H1 (cell line): ENCODE measurements around the gene NOTCH2. TPM values are rescaled to one million over a fixed set of nuclear protein-coding genes. Genes with fewer than 3 reads are reported as not detected.
"Not testable (repeated sequence)": the region's sequence is repeated elsewhere in the genome, so short reads cannot be mapped to it uniquely, and the experiment has no call there.

ENCODE experiments used
- CTCF ChIA-PET: fragments of 300-600 bp; sonication (Branson Sonifier 250); formaldehyde crosslinking; loops from one replicate; lab custom pipeline; 2021; ENCODE audit not compliant: partially characterized antibody; lab: Charles Lee
- POLR2A ChIA-PET: fragments of 300-600 bp; sonication (Branson Sonifier 250); formaldehyde crosslinking; loops from one replicate; lab custom pipeline; 2021; ENCODE audit warnings: inconsistent platforms; ENCODE audit not compliant: partially characterized antibody; lab: Charles Lee
- DNase-seq, 2 experiments: peaks; one replicate each; pipeline versions ENCODE4 v3.0.0 to v3.0.0-alpha.2; 2010 to 2022; ENCODE audit warnings: low spot score in 2 of 2, low read depth in 1 of 2, mixed read lengths in 1 of 2
- FAIRE-seq: peaks from 2 replicates; lab custom pipeline; 2011; peaks lifted over from hg19 to GRCh38; lab: Jason Lieb, UNC
- H2AFZ ChIP-seq: 2 replicates; pipeline ENCODE4 v1.8.1; 2012; ENCODE audit warnings: low read length, inconsistent platforms
- H2AK5ac ChIP-seq: 2 replicates; pipeline ENCODE4 v1.6.1; 2013; ENCODE audit warnings: low read depth, low read length
- H2BK120ac ChIP-seq: replicated peaks from 2 replicates; pipeline ENCODE3; 2013; ENCODE audit warnings: low read depth, low read length, inconsistent platforms
- H2BK12ac ChIP-seq: 2 replicates; pipeline ENCODE4 v1.6.1; 2013; ENCODE audit warnings: low read depth, low read length
- H2BK15ac ChIP-seq: 2 replicates; pipeline ENCODE4 v1.6.1; 2013; ENCODE audit warnings: low read length
- H2BK20ac ChIP-seq: 2 replicates; pipeline ENCODE4 v1.6.1; 2013; ENCODE audit warnings: low read length
- H2BK5ac ChIP-seq: 2 replicates; pipeline ENCODE4 v1.6.1; 2013; ENCODE audit warnings: low read depth, low read length
- H3K14ac ChIP-seq: 2 replicates; pipeline ENCODE4 v1.6.1; 2013; ENCODE audit warnings: inconsistent platforms; ENCODE audit not compliant: insufficient read length
- H3K18ac ChIP-seq: 2 replicates; pipeline ENCODE4 v1.6.1; 2013; ENCODE audit warnings: low read length; ENCODE audit errors: extremely low read depth
- H3K23ac ChIP-seq: 2 replicates; pipeline ENCODE4 v1.6.1; 2013; ENCODE audit warnings: inconsistent platforms; ENCODE audit not compliant: insufficient read length
- H3K23me2 ChIP-seq: 2 replicates; pipeline ENCODE4 v1.6.1; 2013; ENCODE audit warnings: low read depth, low read length
- H3K27ac ChIP-seq: 2 replicates; pipeline ENCODE4 v1.6.1; 2011; ENCODE audit warnings: low read depth, low read length, inconsistent platforms
- H3K27me3 ChIP-seq, 4 experiments: replicated peaks in 1 of 4; 1 replicate in 1 of 4; 2 replicates in 3 of 4; pipeline versions ENCODE4 v1.6.1 to v1.8.1; 2011 to 2013; ENCODE audit warnings: low read length in 3 of 4, mild to moderate bottlenecking in 3 of 4, inconsistent platforms in 2 of 4, mixed read lengths in 2 of 4, moderate library complexity in 1 of 4; ENCODE audit not compliant: control insufficient read depth in 3 of 4, insufficient read depth in 3 of 4; ENCODE audit errors: extremely low read depth in 1 of 4
- H3K36me3 ChIP-seq, 4 experiments: 2 replicates each; pipeline versions ENCODE4 v1.6.1 to v1.8.1; 2011 to 2013; ENCODE audit warnings: mild to moderate bottlenecking in 4 of 4, low read length in 3 of 4, moderate library complexity in 2 of 4, control low read depth in 1 of 4, inconsistent platforms in 1 of 4; ENCODE audit not compliant: insufficient read depth in 4 of 4, control insufficient read depth in 2 of 4
- H3K4ac ChIP-seq: replicated peaks from 2 replicates; pipeline ENCODE3; 2013; ENCODE audit warnings: low read length, low read depth, mixed read lengths, inconsistent platforms; ENCODE audit not compliant: insufficient read length
- H3K4me1 ChIP-seq, 4 experiments: replicated peaks in 1 of 4; 1 replicate in 1 of 4; 2 replicates in 3 of 4; pipeline versions ENCODE4 v1.6.1 to v1.8.1; 2011 to 2013; ENCODE audit warnings: low read length in 3 of 4, inconsistent platforms in 2 of 4, mixed read lengths in 1 of 4; ENCODE audit not compliant: insufficient read depth in 4 of 4, control insufficient read depth in 3 of 4
- H3K4me2 ChIP-seq, 2 experiments: 2 replicates each; pipeline versions ENCODE4 v1.6.1 to v1.8.1; 2011 to 2013; ENCODE audit warnings: low read depth in 2 of 2, low read length in 2 of 2, control low read depth in 1 of 2, inconsistent platforms in 1 of 2, mild to moderate bottlenecking in 1 of 2; ENCODE audit not compliant: insufficient read depth in 1 of 2
- H3K4me3 ChIP-seq, 4 experiments: fragments of 200-600, 300-600 bp in 1 of 4; sonication (generic), shearing (Covaris generic), sonication (Bioruptor Twin) in 1 of 4; 2 replicates each; pipeline versions ENCODE4 v1.5.1 to v1.8.1; 2011 to 2016; ENCODE audit warnings: low read length in 4 of 4, low read depth in 3 of 4, control low read depth in 2 of 4, inconsistent platforms in 2 of 4, mild to moderate bottlenecking in 2 of 4, mixed read lengths in 1 of 4, moderate library complexity in 1 of 4; ENCODE audit not compliant: insufficient read depth in 2 of 4; ENCODE audit errors: extremely low read depth in 1 of 4
- H3K56ac ChIP-seq: replicated peaks from 2 replicates; pipeline ENCODE3; 2013; ENCODE audit warnings: low read depth, mild to moderate bottlenecking, mixed read lengths, low read length, inconsistent platforms; ENCODE audit not compliant: insufficient read length
- H3K79me1 ChIP-seq: 2 replicates; pipeline ENCODE4 v1.6.1; 2013; ENCODE audit warnings: low read depth, low read length, control low read depth
- H3K79me2 ChIP-seq, 2 experiments: 2 replicates each; pipeline versions ENCODE4 v1.6.1 to v1.8.1; 2012 to 2013; ENCODE audit warnings: low read length in 2 of 2, mild to moderate bottlenecking in 2 of 2, inconsistent platforms in 1 of 2; ENCODE audit not compliant: insufficient read depth in 2 of 2, control insufficient read depth in 1 of 2
- H3K9ac ChIP-seq, 4 experiments: replicated peaks in 1 of 4; 1 replicate in 1 of 4; 2 replicates in 3 of 4; pipeline versions ENCODE4 v1.6.1 to v1.8.1; 2011 to 2013; ENCODE audit warnings: low read depth in 3 of 4, low read length in 3 of 4, control low read depth in 2 of 4, mild to moderate bottlenecking in 2 of 4, moderate library complexity in 2 of 4, inconsistent platforms in 1 of 4; ENCODE audit errors: extremely low read depth in 1 of 4
- H3K9me3 ChIP-seq, 2 experiments: 2 replicates each; pipeline versions ENCODE4 v1.6.1 to v1.8.1; 2012 to 2013; ENCODE audit warnings: mild to moderate bottlenecking in 2 of 2, moderate library complexity in 2 of 2, control low read depth in 1 of 2, inconsistent platforms in 1 of 2, low read depth in 1 of 2, low read length in 1 of 2, mixed read lengths in 1 of 2; ENCODE audit not compliant: insufficient read depth in 2 of 2
- H4K20me1 ChIP-seq, 2 experiments: replicated peaks in 1 of 2; 2 replicates each; pipeline versions ENCODE3 to v1.8.1; 2011 to 2013; ENCODE audit warnings: inconsistent platforms in 2 of 2, low read length in 2 of 2, mild to moderate bottlenecking in 1 of 2; ENCODE audit not compliant: insufficient read depth in 2 of 2, control insufficient read depth in 1 of 2
- H4K5ac ChIP-seq: 2 replicates; pipeline ENCODE4 v1.6.1; 2013; ENCODE audit warnings: low read length, low read depth, mixed read lengths, inconsistent platforms; ENCODE audit not compliant: insufficient read length
- H4K8ac ChIP-seq: 2 replicates; pipeline ENCODE4 v1.8.0; 2013; ENCODE audit warnings: mild to moderate bottlenecking, moderate library complexity, low read length, inconsistent platforms; ENCODE audit not compliant: insufficient read depth; ENCODE audit errors: extremely low read depth
- H4K91ac ChIP-seq: replicated peaks from 2 replicates; pipeline ENCODE3; 2013; ENCODE audit warnings: low read length, mixed read lengths, inconsistent platforms; ENCODE audit not compliant: insufficient read length
- whole genome bisulfite sequencing, 2 experiments: shearing (Covaris generic) in 1 of 2; methylation state at CpG; one replicate each; pipeline versions ENCODE4 v1.1.6 to v1.1.7; 2013 to 2015; ENCODE audit warnings: low lambda C conversion rate in 2 of 2, mixed read lengths in 2 of 2, inconsistent platforms in 1 of 2, low coverage in 1 of 2, missing lambda C conversion rate in 1 of 2; ENCODE audit not compliant: insufficient replicate concordance in 2 of 2, insufficient coverage in 1 of 2, insufficient read length in 1 of 2; ENCODE audit errors: extremely low coverage in 1 of 2, missing lambda C conversion rate in 1 of 2; 5-methylcytosine and 5-hydroxymethylcytosine counted together
- polyA plus RNA-seq, 7 experiments: library from polyadenylated mRNA; depleted of rRNA in 3 of 7; stranded (reverse) in 5 of 7; unstranded in 2 of 7; fragments of >200 nt in 5 of 7; fragments of 200-250 nt in 2 of 7; gene quantifications; 1 replicate in 5 of 7; 2 replicates in 1 of 7; 4 replicates in 1 of 7; pipeline versions ENCODE4 v1.2.1 to v1.2.3, GENCODE V29; 2011 to 2013; ENCODE audit warnings: missing spikeins in 2 of 7, mixed read lengths in 2 of 7
- total RNA-seq: library from RNA; stranded (reverse); fragmentation: NEBNext Ultra II Directional; extraction: Animal tissue kit (Norgen Biotek cat#: 25700); gene quantifications from 2 replicates; pipeline ENCODE4 v1.2.1, GENCODE V29; 2021

Gene NOTCH2
- total and polyA plus RNA-seq, 2 of the 8 experiments (the other 6 are each of a cell fraction or from before 2014, with no cell fraction given) = 17.7 to 63.0 TPM

DNA sequence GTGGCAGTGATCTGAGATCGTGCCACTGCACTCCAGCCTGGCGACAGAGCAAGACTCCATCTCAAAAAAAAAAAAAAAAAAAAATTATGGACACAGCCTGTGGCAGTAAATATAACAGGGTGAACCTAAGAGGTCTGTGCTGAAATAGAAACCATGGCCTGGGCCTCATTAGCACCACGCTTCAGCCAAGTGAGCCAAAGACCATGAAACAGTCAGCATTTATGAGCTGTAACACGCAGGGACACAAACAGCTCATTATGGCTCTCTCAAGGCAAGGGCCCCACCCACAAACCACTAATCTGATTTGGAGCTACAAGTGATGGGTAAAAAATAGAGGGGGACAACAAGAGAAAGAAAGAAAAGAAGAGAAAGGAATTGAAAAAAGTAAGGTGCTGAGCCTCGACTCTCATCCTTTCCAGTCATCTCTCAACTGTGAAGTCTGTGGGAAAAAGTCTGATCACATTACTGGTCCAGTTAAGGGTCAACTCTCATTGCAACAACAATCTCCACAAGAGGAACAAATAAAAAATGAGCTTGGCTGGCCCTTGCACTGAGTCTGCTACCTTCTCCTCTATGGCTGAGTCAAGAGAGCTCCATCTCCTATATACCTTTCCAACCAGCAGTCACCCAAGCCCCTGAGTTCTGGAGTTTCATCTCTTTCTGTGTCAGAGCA is 93.7 kb downstream of the NOTCH2 start:
- not testable (repeated sequence) for H3K4me2 ChIP-seq, H3K36me3 ChIP-seq, H3K23ac ChIP-seq, H3K79me1 ChIP-seq, H2BK5ac ChIP-seq, H3K79me2 ChIP-seq, H4K8ac ChIP-seq, H4K5ac ChIP-seq, H2BK120ac ChIP-seq, H4K91ac ChIP-seq, H3K18ac ChIP-seq, H2AFZ ChIP-seq, H3K27me3 ChIP-seq, H2BK15ac ChIP-seq, FAIRE-seq, H3K9ac ChIP-seq, DNase-seq, H3K23me2 ChIP-seq, H3K4ac ChIP-seq, H3K9me3 ChIP-seq, H3K14ac ChIP-seq, H4K20me1 ChIP-seq, H3K4me3 ChIP-seq, H3K27ac ChIP-seq, H3K56ac ChIP-seq, H2BK12ac ChIP-seq, H2AK5ac ChIP-seq, H3K4me1 ChIP-seq, H2BK20ac ChIP-seq
- WGBS, 2 experiments = 95% methylated on average over 3 of the region's 5 CpGs; no CpG with 5 or more reads in 1 of the 2 experiments
- POLR2A ChIA-PET = interaction anchor here (0.7 kb wide), 1 partner anchor 170 kb away, joined by 3 read pairs; no protein-coding TSS in a partner anchor
- CTCF ChIA-PET = interaction anchor here (0.8 kb wide), 1 partner anchor 9 kb away, joined by 4 read pairs; no protein-coding TSS in a partner anchor
